HepG2 (cell line): ENCODE data around the gene UBL3.

ENCODE experiments used
- ETV6 ChIP-seq: sonication (generic); formaldehyde crosslinking; conservative IDR thresholded peaks from 2 replicates; pipeline ENCODE4 v1.4.0; 2020; ENCODE audit warnings: missing genetic modification reagents
- NR3C1 ChIP-seq: sonication (generic); formaldehyde crosslinking; IDR thresholded peaks from 2 replicates; pipeline ENCODE4 v1.4.0; 2020; ENCODE audit warnings: missing genetic modification reagents
- RAD21 ChIP-seq: fragments of 450-650 bp; formaldehyde crosslinking; IDR thresholded peaks from 2 replicates; pipeline ENCODE4 v1.5.0; 2020; ENCODE audit warnings: mild to moderate bottlenecking
- TF ChIP-seq, protein P1 (sequence below): sonication (generic); formaldehyde crosslinking; IDR thresholded peaks from 2 replicates; pipeline ENCODE4 v1.5.0; 2020; ENCODE audit warnings: mild to moderate bottlenecking, missing genetic modification reagents, moderate library complexity

DNA sequence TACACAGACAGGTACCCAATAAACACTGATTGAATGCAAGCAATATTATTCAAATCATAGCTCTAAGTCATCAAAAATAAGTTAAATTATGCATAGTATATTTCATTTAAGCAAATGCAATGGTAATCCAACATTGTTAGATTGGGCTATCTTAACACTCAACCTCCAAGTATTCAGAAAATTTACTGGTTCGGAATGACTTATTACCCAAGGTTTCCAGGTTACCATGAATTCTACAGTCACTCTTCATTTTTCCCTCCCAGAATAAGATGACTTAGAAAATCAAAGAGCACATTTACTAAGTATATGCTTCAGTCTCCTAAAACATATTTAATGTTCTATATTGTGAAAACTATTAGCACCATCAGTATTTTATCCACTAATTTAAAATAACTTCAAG is 6.0 kb downstream of the UBL3 start:
- TF ChIP-seq ETV6 (CRISPR knock-in tag) (no peak), RAD21 (CRISPR knock-in tag) (no peak), NR3C1 (no peak)
- TF ChIP-seq, protein P1, sequence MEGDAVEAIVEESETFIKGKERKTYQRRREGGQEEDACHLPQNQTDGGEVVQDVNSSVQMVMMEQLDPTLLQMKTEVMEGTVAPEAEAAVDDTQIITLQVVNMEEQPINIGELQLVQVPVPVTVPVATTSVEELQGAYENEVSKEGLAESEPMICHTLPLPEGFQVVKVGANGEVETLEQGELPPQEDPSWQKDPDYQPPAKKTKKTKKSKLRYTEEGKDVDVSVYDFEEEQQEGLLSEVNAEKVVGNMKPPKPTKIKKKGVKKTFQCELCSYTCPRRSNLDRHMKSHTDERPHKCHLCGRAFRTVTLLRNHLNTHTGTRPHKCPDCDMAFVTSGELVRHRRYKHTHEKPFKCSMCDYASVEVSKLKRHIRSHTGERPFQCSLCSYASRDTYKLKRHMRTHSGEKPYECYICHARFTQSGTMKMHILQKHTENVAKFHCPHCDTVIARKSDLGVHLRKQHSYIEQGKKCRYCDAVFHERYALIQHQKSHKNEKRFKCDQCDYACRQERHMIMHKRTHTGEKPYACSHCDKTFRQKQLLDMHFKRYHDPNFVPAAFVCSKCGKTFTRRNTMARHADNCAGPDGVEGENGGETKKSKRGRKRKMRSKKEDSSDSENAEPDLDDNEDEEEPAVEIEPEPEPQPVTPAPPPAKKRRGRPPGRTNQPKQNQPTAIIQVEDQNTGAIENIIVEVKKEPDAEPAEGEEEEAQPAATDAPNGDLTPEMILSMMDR: no peak
